HG03060 (cell line): ENCODE measurements around the gene CST3.

Source experiments
- ATAC-seq: cut with Tn5 transposase; IDR thresholded peaks from one replicate; pipeline ENCODE4 v1.9.1; 2021; ENCODE audit warnings: low read depth, moderate number of reproducible peaks; ENCODE audit not compliant: unreplicated experiment

CST3 gene

GRCh38 chr20:23605867-23606651 is 31.7 kb downstream of the CST3 start, which contains the start of gene CST9:
Gene CST9 (minus strand): TSS chr20:23605917. CDS start chr20:23605864, 53 bp downstream.
- no peak for ATAC-seq

GRCh38 chr20:23604306-23604705 is 33.4 kb downstream of the CST3 start:
- ATAC-seq = no peak

- ATAC-seq = no peak
Observed at GRCh38 chr20:23603321-23603720, 34.4 kb downstream of the CST3 start.

- no peak for ATAC-seq
Observed at GRCh38 chr20:23602699-23603098, 35.1 kb downstream of the CST3 start.

GRCh38 chr20:23602241-23602640 is 35.5 kb downstream of the CST3 start:
- no peak for ATAC-seq

- ATAC-seq = no peak
Observed at GRCh38 chr20:23601715-23602114, 36.0 kb downstream of the CST3 start.

GRCh38 chr20:23598481-23598880 is 39.3 kb downstream of the CST3 start:
- ATAC-seq = no peak

- no peak for ATAC-seq
Observed at GRCh38 chr20:23596579-23597250, 41.0 kb downstream of the CST3 start.

- ATAC-seq = no peak
Observed at GRCh38 chr20:23595941-23596340, 41.8 kb downstream of the CST3 start.

- no peak for ATAC-seq
Observed at GRCh38 chr20:23588434-23589403, 49.0 kb downstream of the CST3 start.

- ATAC-seq = no peak
Observed at GRCh38 chr20:23587631-23588030, 50.1 kb downstream of the CST3 start.

- ATAC-seq = no peak
Observed at GRCh38 chr20:23586735-23587525, 50.8 kb downstream of the CST3 start.

- ATAC-seq = no peak
Observed at GRCh38 chr20:23585808-23586734, 51.7 kb downstream of the CST3 start.

- ATAC-seq = no peak
Observed at GRCh38 chr20:23585449-23585807, 52.3 kb downstream of the CST3 start.

GRCh38 chr20:23584434-23585199 is 53.1 kb downstream of the CST3 start:
- no peak for ATAC-seq
